Endothelial cell of umbilical vein (primary cell): ENCODE data around the gene NCAPG2. TPM values are rescaled to one million over a fixed set of nuclear protein-coding genes. Genes with fewer than 3 reads are reported as not detected.

Experiments used
- BruUV-seq: library from RNA; stranded (reverse); fragments of 400-500 nt; replicated peaks from 2 replicates; lab custom pipeline; 2021; lab: Mats Ljungman, UMichigan
- CTCF ChIA-PET: fragments of 300-600, 350-600 bp; sonication (Branson Sonifier 250); formaldehyde crosslinking; loops from one replicate; lab custom pipeline; 2021; ENCODE audit warnings: antibody characterized with exemption, inconsistent platforms; lab: Charles Lee
- POLR2A ChIA-PET: fragments of 300-600, 350-600 bp; sonication (Branson Sonifier 250); formaldehyde crosslinking; loops from one replicate; lab custom pipeline; 2021; ENCODE audit warnings: antibody characterized with exemption, inconsistent platforms; lab: Charles Lee
- DNase-seq: peaks from one replicate; pipeline ENCODE4 v3.0.0-alpha.2; 2011; ENCODE audit warnings: low read depth, low spot score
- FAIRE-seq: peaks from 2 replicates; lab custom pipeline; 2011; peaks lifted over from hg19 to GRCh38; lab: Jason Lieb, UNC
- H2AFZ ChIP-seq: 2 replicates; pipeline ENCODE4 v1.6.0; 2012; ENCODE audit warnings: low read depth, low read length, control low read depth, inconsistent platforms
- H3K27ac ChIP-seq: 2 replicates; pipeline ENCODE4 v1.5.1; 2011; ENCODE audit warnings: low read depth, mild to moderate bottlenecking, control low read depth, low read length, moderate library complexity; ENCODE audit not compliant: insufficient read depth
- H3K27me3 ChIP-seq, 2 experiments: 2 replicates each; pipeline versions ENCODE4 v1.6.0 to v1.6.1; 2011; ENCODE audit warnings: low read length in 2 of 2, mixed read lengths in 1 of 2; ENCODE audit not compliant: control insufficient read depth in 2 of 2, insufficient read depth in 2 of 2
- H3K36me3 ChIP-seq, 2 experiments: 2 replicates in 1 of 2; 3 replicates in 1 of 2; pipeline ENCODE4 v1.5.1; 2011; ENCODE audit warnings: low read length in 2 of 2, mild to moderate bottlenecking in 1 of 2, moderate library complexity in 1 of 2; ENCODE audit not compliant: control insufficient read depth in 2 of 2, insufficient read depth in 2 of 2; ENCODE audit errors: extremely low read depth in 1 of 2
- H3K4me1 ChIP-seq: 3 replicates; pipeline ENCODE4 v1.5.1; 2011; ENCODE audit warnings: mild to moderate bottlenecking, low read length; ENCODE audit not compliant: control insufficient read depth, insufficient read depth; ENCODE audit errors: extremely low read depth
- H3K4me2 ChIP-seq: 2 replicates; pipeline ENCODE4 v1.6.1; 2011; ENCODE audit warnings: low read length, control low read depth, mixed read lengths; ENCODE audit not compliant: insufficient read depth
- H3K4me3 ChIP-seq, 3 experiments: fragments of 200-600 bp in 1 of 3; sonication (generic), shearing (Covaris generic) in 1 of 3; replicated peaks in 1 of 3; 2 replicates each; pipeline ENCODE4 v1.5.1; 2011 to 2016; ENCODE audit warnings: control low read depth in 3 of 3, low read length in 3 of 3, mild to moderate bottlenecking in 2 of 3, inconsistent platforms in 1 of 3, low read depth in 1 of 3, moderate library complexity in 1 of 3; ENCODE audit not compliant: insufficient read depth in 1 of 3
- H3K79me2 ChIP-seq: 2 replicates; pipeline ENCODE4 v1.6.0; 2012; ENCODE audit warnings: low read length, inconsistent platforms; ENCODE audit not compliant: control insufficient read depth, insufficient read depth
- H3K9ac ChIP-seq: replicated peaks from 2 replicates; pipeline ENCODE3; 2011; ENCODE audit warnings: low read length, control low read depth; ENCODE audit not compliant: insufficient read depth; ENCODE audit errors: extremely low read depth
- H3K9me1 ChIP-seq: replicated peaks from 3 replicates; pipeline ENCODE4 v1.6.0; 2011; ENCODE audit warnings: mild to moderate bottlenecking, low read length; ENCODE audit not compliant: control insufficient read depth, insufficient read depth; ENCODE audit errors: extremely low read depth
- H3K9me3 ChIP-seq: replicated peaks from 2 replicates; pipeline ENCODE4 v1.5.1; 2012; ENCODE audit warnings: low read length, inconsistent platforms; ENCODE audit not compliant: control insufficient read depth, insufficient read depth
- H4K20me1 ChIP-seq: replicated peaks from 2 replicates; pipeline ENCODE3; 2011; ENCODE audit warnings: mild to moderate bottlenecking, low read length; ENCODE audit not compliant: control insufficient read depth, insufficient read depth; ENCODE audit errors: extremely low read depth
- CTCF ChIP-seq, 2 donors: IDR thresholded peaks; 1 replicate in 1 of 2; 2 replicates in 1 of 2; pipeline ENCODE4 v1.5.1; 2011; ENCODE audit warnings: low read length in 2 of 2, mild to moderate bottlenecking in 2 of 2, moderate library complexity in 2 of 2, control low read depth in 1 of 2, inconsistent platforms in 1 of 2, low read depth in 1 of 2; ENCODE audit not compliant: insufficient read depth in 1 of 2; ENCODE audit errors: extremely low read depth in 1 of 2
- EZH2 ChIP-seq: IDR thresholded peaks from 2 replicates; pipeline ENCODE4 v1.6.1; 2012; ENCODE audit warnings: borderline replicate concordance, low read depth, mild to moderate bottlenecking, moderate library complexity, low read length, inconsistent platforms; ENCODE audit not compliant: severe bottlenecking
- FOS ChIP-seq: IDR thresholded peaks from 2 replicates; pipeline ENCODE4 v1.6.1; 2011; ENCODE audit warnings: mild to moderate bottlenecking, low read length, moderate library complexity, borderline replicate concordance; ENCODE audit not compliant: insufficient read depth
- GATA2 ChIP-seq: IDR thresholded peaks from 2 replicates; pipeline ENCODE4 v1.7.0; 2011; ENCODE audit warnings: low read depth, mild to moderate bottlenecking, moderate library complexity, mixed read lengths, low read length; ENCODE audit not compliant: insufficient read length, insufficient read depth
- JUN ChIP-seq: IDR thresholded peaks from 2 replicates; pipeline ENCODE4 v1.6.1; 2011; ENCODE audit warnings: borderline replicate concordance, low read depth; ENCODE audit not compliant: insufficient read length, insufficient read depth
- MAX ChIP-seq: IDR thresholded peaks from 2 replicates; pipeline ENCODE4 v1.6.1; 2011; ENCODE audit not compliant: insufficient read depth, insufficient read length
- MYC ChIP-seq: IDR thresholded peaks from one replicate; pipeline ENCODE4 v1.6.1; 2011; ENCODE audit warnings: mild to moderate bottlenecking, low read depth, low read length
- POLR2A ChIP-seq: IDR thresholded peaks from 2 replicates; pipeline ENCODE4 v1.6.1; 2012; ENCODE audit warnings: low read depth, mild to moderate bottlenecking, control low read depth, low read length
- POLR2AphosphoS5 ChIP-seq: IDR thresholded peaks from 2 replicates; pipeline ENCODE4 v1.6.1; 2012; ENCODE audit warnings: low read depth, mild to moderate bottlenecking, control low read depth, low read length, moderate library complexity; ENCODE audit not compliant: insufficient read depth
- dilution Hi-C: fragments of 300-500 bp; cut with MboI; formaldehyde crosslinking; loops from one replicate; pipeline ENCODE4 v1.15.0; 2019; ENCODE audit warnings: low sequenced_read_pairs; ENCODE audit not compliant: extremely low pct_ligation_motif_present
- intact Hi-C: fragments of 100-400 bp; cut with micrococcal nuclease; formaldehyde crosslinking; loops from one replicate; pipeline ENCODE4 v1.10.0; 2022
- polyA plus RNA-seq, 4 experiments: library from polyadenylated mRNA; depleted of rRNA in 3 of 4; stranded (reverse) in 3 of 4; unstranded in 1 of 4; fragments of >200 nt; gene quantifications; 2 replicates each; pipeline versions ENCODE4 v1.2.1 to v1.2.3, GENCODE V29; 2011 to 2012; ENCODE audit warnings: missing spikeins in 1 of 4
- total RNA-seq: library from RNA; stranded (reverse); gene quantifications from 2 replicates; pipeline ENCODE4 v1.2.3, GENCODE V29; 2021

The NCAPG2 gene
- total and polyA plus RNA-seq, 2 donors (not counting 3 experiments of a cell fraction or from before 2014, with no cell fraction given), result 19.2 to 62.3 TPM

DNA sequence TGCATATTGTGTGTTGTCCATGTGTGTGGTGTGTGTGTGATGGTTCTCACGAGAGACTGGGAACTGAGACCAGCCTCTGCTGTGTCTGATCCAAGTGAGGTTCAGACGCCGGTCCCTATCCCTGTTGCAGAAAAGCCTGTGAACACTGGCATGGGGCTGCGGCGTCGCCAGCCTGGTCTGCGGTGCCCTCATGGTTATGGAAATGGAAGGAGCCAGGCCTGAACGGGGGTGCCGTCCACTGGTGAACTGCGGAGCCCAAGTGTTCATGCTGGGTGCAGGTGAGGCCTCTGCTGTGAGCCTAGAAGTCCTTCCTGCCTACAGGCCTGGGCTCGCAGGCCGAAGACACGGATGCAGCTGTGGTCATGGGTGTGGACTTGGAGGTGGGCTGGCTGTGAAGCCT, 18.7 kb upstream of the NCAPG2 start:
- no TSS peak for BruUV-seq
- TF ChIP-seq POLR2A (no peak), MYC (no peak), JUN (no peak), FOS (no peak), CTCF (IDR thresholded peaks at IDR 0.05; ENCODE audit: extremely low read depth in 1 of 2, insufficient read depth in 1 of 2, low read depth in 1 of 2, low read length in 2 of 2) (no peak), GATA2 (no peak), MAX (no peak), POLR2AphosphoS5 (no peak), EZH2 (no peak)

More for the DNA sequence above, 18.7 kb upstream of the NCAPG2 start:
- H3K9ac ChIP-seq, result no peak overlapping the region
- FAIRE-seq (no peak), DNase-seq (no peak)
- dilution Hi-C loops (no loop called here), intact Hi-C loops (no loop called here)
- no peak overlapping the region for H3K4me3 ChIP-seq
- no peaks in the 10 kb centered on the region for H3K36me3 ChIP-seq
- no peaks in the 10 kb centered on the region for H3K79me2 ChIP-seq
- no peak overlapping the region for H3K27ac ChIP-seq
- H3K9me3 ChIP-seq, result no peaks in the 10 kb centered on the region
- no peak overlapping the region for H2AFZ ChIP-seq
- H3K27me3 ChIP-seq, result no peaks in the 10 kb centered on the region
- CTCF ChIA-PET, result no interaction called here
- no peaks in the 10 kb centered on the region for H4K20me1 ChIP-seq
- H3K4me1 ChIP-seq, result no peaks in the 10 kb centered on the region
- no peaks in the 10 kb centered on the region for H3K9me1 ChIP-seq
- H3K4me2 ChIP-seq, result no peak overlapping the region
- POLR2A ChIA-PET, result no interaction called here
